ENCODE results near the gene RGS3.

- TF ChIP-seq CTCF (IDR thresholded peaks at IDR 0.05 in 2 of 3, conservative IDR thresholded peaks at IDR 0.05 in 1 of 3; ENCODE audit: borderline replicate concordance in 1 of 3, insufficient read depth in 1 of 3, low read depth in 2 of 3, low read length in 2 of 3) (no peak), POLR2A (IDR thresholded peaks at IDR 0.05; ENCODE audit: borderline replicate concordance, extremely low read depth, insufficient read depth, insufficient read length) (no peak), EZH2phosphoT487 (IDR thresholded peaks at IDR 0.05; ENCODE audit: borderline replicate concordance) (no peak), ZBTB33 (IDR thresholded peaks at IDR 0.05; ENCODE audit: extremely low read depth, insufficient replicate concordance, low read length) (no peak), REST (IDR thresholded peaks at IDR 0.05; ENCODE audit: low read depth) (no peak), EZH2 (IDR thresholded peaks at IDR 0.05) (no peak), RAD21 (IDR thresholded peaks at IDR 0.05; ENCODE audit: low read depth) (no peak), EGR1 (IDR thresholded peaks at IDR 0.05; ENCODE audit: low read depth) (no peak), TCF7L2 (IDR thresholded peaks at IDR 0.05; ENCODE audit: borderline replicate concordance, extremely low read depth, insufficient read depth, insufficient read length) (no peak), MAX (IDR thresholded peaks at IDR 0.05) (no peak), SIN3A (IDR thresholded peaks at IDR 0.05; ENCODE audit: low read depth) (no peak), ZFX (IDR thresholded peaks at IDR 0.05) (no peak)
These were observed 14.1 kb downstream of the RGS3 start for GRCh38 chr9:113477661-113478060.
